ENCODE data around the gene NTM.
"Not testable (repeated sequence)": the region's sequence is repeated elsewhere in the genome, so short reads cannot be mapped to it uniquely, and the experiment has no call there.

The NTM gene

DNA sequence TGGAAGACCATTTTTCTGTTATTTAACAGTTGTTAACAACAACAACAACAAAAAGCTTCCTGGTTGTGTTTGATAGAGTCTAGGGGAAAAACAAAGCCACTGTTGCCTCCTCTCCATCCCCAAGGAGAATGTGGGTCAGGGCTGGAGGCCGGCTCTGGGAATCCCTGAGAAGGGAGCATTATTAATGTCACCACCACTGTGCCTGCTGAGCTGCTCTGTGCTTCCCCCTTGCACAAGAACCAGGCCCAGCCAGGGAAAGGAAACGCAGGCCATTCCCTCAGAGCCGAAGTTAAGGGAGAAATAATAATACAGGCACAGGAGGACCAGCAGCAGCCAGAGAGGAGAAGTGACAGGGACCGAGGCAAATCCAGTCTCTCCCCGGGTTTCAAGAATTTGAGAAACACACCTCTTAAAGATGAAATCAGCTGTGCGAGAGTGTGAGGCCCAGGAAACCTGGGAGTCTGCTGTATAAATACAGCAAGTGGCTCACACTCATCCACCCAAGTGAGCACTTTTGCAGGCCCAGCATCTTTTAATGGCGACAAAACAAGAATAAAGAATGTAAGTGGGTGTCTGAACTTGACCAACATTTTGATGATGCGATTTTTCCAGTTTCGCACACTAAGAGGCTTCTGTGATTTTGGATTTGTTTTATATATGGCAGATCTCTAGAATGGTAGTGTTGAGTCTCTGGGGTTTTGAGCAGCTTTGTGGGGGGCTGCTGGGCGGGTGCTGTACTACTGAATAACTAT lies 539.2 kb downstream of the NTM start:
- DNase-seq: no peak

DNA sequence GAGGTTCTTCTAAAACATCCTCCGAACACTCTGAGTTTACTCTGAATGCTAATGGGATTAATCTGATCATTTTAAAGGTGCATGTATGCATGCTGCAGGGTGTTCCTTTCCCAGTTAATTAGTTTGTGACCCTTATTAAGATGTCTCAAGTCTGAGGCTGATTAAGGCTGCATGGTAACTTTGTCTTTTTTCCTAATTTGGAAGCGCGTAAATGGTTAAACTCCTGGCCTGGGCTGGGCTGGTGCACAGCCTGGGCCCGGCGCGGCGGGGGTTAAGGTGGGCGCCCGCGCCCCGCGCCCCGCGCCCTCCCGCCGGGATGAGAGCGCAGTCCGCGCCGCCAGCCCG lies 539.7 kb downstream of the NTM start:
- no peak for DNase-seq

DNA sequence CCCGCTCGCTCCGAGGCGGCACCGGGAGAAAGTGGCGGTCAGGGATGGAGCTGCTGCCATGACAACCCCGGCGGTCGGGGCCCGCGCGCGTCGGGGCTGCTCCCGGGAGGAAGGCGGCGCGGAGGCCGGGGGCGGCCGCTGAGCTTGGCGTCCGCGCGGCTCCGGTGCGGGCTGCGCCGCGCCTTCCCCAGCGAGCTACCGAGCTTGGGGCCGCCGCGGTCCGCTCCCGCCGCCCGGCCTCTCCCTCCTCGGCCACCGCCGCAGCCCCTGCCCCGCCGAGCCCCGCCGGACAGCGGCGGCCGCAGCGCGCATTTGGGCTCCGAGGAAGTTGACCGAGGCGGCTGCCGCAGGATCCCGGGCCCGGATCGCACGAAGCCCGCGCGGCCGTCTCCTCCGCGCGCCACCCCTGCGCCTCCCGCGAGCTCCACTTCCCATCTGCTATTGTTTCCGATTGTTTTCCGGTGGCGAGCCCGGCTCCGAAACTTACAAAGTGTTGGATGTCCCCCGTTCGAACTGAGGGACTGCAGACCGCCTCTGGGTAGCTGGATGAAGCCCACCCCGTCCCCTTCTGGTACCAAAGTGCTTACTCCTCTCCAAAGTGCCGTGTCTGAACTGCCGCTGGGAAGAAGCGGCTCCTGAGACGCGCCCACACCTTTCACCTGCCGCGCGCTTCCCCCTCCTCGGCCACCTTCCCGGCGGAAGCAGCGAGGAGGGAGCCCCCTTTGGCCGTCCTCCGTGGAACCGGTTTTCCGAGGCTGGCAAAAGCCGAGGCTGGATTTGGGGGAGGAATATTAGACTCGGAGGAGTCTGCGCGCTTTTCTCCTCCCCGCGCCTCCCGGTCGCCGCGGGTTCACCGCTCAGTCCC lies 540.3 kb downstream of the NTM start:
- no peak for DNase-seq

DNA sequence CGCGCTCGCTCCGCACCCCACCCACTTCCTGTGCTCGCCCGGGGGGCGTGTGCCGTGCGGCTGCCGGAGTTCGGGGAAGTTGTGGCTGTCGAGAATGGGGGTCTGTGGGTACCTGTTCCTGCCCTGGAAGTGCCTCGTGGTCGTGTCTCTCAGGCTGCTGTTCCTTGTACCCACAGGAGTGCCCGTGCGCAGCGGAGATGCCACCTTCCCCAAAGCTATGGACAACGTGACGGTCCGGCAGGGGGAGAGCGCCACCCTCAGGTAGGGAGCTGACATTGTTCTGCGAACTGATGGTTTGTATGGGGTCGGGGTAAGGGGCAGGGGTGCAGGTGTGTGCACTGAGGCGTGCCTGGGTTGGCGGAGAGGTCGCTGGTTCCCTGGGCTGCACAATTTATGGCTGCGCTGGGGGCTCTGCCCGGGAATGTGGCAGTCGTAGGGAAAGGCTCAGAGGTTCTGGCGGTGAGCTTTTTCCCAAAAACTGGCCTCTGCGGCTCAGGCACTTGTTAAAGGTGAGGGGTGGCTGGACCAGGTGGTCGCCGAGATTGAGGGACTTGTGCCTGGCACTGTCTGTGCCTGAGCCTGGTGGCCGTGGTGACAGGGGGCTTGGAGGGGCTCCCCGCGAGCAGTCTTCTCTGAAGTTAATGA lies 541.1 kb downstream of the NTM start:
- DNase-seq: not testable (repeated sequence)

DNA sequence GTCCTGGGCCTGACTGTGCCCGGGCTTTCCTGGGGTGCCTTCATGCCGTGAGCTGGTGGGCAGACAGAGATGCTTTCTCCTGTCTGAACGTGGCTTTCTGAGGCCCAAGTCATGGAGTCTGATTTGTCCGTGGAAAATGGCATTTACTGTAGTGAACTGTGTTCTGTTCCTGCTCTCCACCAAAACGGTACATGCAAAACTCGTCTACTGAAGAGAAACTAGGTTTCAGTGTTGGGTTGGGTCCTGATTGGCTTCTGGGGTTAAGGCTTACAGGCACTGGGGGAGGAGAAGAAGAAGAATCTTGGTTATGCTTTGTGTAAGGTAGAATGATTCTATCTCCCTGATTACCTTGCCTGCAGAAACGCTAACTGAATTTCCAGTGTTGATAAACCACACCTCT lies 541.7 kb downstream of the NTM start:
- no peak for DNase-seq

DNA sequence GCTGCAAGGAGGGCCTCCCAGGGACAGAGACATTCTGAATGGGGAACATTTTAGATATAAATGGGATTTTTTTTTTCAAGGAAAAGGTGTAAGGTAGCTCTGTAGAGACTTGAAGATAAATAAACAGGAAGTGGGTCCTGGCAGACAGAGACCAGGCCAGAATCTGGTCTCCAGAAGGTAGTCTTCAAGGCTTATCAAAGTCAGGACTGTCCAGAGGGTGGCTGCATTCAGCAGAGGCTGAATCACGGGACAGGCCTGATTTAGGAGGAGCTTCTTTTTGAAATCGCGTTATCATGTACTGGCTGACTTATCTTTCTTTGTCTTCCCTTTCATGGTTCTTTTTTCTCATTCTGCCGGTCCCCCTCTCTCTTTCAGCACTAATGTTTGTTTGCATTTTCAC lies 542.9 kb downstream of the NTM start:
- no peak for DNase-seq

DNA sequence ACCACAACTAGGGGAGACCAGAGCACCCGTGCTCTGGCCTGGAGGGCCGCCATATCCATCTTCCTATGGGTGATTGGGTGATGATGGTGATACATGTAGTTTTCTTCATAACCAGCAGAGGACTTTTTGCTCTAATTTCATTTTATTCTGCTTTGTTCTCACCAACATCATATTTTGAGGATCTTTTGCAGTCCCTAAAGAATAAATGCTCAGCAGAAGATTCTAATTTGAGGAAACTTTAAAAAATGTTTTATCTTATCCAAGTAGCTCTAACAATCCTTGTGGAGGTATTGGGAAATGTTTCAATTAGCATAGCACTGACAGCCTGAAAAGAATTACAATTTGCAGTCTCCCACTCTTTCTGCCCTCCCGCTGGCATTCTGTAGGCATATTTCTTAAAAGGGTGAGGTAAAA lies 544.0 kb downstream of the NTM start:
- no peak for DNase-seq

DNA sequence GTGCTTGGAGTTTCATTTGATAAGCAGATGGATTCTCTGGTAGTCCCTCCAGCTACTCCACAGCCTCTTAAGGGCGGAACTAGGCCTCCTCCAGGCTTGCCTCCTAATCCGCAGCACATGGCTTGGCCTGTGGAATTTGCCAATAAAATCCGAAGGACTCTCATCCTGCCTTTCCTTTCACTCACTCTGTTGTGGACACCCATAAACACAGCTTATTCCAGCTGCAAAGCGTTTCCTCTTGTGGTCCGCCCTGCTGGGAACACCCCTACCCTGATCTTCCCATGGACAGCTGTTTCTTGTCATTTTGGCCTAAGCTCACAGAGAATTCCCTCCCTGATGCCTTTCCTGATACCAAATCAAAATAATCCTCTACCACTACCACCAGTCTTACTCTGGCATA lies 546.2 kb downstream of the NTM start:
- DNase-seq: no peak

DNA sequence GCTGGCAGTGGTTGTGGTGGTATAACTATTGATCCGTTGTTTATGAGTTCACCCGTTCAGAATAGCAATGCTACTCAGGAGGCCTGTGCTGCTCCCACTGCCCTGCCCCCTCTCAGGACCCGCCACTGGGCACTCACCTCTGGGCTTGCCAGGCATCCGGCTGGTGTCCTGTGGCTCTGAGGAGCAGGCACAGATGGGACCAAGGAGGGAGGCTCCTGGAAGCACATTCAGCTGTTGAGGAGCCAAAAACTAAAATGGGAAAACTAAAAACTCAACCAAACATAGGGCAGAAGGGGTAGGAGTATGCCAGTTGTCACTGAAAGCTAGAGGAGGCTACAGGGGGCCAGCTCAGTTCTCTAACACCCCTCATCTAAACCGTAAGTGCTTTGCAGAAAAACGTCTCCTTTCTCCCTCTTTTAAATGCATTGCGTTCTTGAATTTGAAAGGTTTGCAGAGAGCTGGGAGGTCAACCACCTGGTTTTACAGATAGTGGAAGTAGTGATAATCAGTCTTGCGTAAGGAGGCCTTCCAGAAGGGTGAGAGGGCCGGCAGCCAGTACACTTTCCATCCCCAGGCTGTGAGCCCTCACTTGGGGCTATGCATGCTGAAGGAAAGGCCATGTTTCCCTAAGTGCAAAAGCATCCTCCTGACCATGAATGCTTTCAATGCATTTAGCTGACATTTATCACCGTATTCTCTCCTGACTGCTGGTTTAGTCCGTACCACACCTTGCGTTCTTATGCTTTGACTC lies 547.4 kb downstream of the NTM start:
- no peak for DNase-seq

DNA sequence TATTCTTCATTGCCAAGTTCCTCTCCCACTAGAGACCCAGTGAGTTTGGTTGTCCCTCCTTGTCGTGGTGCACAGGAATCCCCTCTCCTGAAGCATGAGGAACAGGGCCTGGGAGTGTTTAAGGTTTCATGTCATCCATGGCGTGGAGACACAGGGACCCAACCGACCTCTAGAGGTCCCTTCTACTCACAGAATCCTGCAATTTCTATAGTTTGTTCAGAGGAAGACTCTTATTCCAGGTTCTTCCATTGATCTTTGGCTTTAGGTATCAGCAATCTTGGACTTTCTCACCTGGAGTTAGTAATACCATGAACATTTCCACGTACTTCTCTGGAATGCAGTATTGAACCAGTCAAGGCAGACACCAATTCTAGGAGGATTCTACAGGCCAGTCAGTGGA lies 548.2 kb downstream of the NTM start:
- no peak for DNase-seq

DNA sequence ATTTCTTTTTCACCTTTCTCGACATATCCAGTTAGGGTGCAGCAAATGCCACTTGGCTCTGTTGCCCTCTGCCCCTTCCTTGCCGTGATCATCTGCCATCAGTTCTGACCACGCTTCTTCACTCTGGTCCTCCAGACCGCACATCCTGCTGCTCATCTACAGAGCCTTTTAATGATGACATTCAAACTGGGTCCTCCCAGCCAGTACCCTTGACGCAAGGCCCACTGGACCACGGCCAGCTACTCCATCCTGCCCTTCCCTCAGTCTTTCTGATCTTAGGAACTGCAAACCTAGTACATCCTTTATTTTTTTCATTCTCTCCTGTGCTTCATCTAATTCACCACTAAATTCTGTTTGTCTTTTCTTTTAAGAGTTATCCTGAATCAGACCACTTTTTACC lies 551.8 kb downstream of the NTM start:
- DNase-seq: no peak

DNA sequence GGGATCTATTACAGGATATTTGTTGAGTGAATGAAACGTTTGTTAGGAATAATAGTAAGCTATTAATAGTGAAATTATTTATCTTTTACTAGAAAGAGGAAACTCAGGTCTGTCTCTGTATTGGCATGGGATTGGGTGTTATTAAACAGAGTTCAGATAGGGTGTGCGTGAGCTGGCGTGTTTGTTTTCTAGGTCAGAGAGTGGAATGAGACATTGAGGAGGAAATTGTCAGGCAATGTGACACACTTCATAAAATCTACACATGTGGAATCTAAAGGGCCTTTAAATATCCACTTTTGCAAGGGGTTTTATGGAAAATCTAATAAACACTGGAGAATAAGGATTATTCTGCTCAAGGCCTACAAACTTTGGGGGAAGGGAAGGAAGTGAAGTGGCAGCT lies 552.9 kb downstream of the NTM start:
- no peak for DNase-seq

DNA sequence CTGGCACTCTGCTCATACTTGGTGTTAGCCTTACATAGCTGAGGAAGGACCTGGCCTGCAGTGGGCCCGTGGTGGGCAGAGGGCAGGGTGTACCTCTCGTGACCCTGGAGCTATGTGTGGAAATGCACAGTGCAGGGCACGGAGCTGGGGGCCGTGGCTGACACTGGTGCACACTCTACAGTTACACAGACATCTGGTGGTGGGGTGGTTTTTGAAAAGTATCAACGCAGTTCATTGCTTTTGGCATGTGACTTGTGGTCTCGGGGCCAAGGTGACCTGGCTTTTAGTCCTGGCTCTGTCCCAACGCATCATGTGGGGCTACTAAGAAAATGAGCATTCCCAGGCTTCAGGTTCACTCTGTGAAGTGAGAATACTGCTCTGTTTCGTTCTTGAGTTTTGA lies 553.6 kb downstream of the NTM start:
- no peak for DNase-seq

DNA sequence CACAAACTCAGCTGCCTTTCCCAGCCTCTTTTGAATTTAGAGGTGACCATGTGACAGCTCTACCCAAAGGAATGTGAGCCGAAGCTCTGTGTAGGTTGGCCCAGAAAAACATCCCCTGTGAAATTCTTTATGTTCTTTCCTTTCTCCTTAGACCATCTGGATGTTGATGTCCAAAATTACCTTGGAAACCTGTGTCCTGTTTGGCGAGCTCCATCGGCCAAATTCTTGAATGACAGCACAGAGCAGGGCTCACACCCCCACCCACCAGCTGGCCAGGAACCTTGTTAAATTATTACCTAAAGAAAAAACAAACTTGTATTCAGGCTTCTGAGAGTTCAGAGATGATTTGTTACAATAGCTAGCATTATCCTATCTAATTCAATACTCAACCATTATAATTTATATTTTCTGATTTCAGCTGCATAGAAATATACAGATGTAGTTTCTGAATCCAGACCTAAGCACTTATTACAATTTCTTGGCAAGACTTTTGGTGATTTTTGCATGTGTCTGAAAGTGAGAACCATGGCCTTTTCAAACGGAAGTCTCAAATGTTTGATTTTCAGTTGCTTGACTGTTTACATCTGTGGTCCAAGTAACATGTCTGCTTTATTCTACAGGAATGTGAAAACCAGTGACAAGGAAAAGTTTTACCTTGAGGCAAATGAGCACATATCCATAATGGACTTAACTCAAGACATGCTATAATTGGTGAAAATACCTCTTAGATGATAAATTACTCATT lies 554.2 kb downstream of the NTM start:
- no peak for DNase-seq

DNA sequence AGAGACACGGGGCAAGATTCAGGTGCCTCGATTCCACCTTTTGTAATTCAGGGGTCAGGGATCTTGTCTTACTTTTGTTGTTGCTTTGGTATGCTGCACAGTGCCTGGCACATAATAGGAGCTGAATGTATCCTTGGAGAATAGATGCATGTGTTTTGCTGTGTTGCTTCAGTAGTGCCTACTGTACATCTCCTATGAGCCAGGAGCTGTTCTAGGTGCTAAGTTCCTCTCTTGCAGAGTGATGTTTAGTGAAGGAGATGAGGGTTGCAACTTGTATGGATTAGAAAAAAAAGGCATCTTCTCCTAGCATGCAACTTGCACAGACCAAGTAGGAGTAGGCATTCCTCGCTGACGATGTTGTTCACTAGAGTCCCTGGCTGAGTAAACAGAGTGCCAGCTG lies 555.4 kb downstream of the NTM start:
- no peak for DNase-seq

DNA sequence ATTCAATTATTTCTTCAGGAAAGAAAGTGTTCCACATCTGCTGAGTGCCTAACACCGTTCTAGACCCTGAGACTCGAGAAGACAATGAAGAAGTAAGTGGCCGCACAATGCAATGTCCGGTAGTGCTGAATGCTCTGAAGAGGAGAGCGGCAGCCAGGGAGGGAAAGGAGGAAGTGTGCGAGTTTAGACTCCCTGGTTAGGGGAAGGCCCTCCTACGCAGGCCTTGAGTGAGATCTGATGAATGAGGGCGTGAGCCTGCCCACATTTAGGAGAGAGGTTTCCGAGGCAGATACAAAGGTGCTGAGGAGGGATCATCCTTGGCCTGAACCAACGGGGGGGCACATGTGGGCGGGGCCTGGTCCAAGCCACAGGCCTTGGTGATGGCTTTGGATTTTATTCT lies 558.6 kb downstream of the NTM start:
- no peak for DNase-seq

DNA sequence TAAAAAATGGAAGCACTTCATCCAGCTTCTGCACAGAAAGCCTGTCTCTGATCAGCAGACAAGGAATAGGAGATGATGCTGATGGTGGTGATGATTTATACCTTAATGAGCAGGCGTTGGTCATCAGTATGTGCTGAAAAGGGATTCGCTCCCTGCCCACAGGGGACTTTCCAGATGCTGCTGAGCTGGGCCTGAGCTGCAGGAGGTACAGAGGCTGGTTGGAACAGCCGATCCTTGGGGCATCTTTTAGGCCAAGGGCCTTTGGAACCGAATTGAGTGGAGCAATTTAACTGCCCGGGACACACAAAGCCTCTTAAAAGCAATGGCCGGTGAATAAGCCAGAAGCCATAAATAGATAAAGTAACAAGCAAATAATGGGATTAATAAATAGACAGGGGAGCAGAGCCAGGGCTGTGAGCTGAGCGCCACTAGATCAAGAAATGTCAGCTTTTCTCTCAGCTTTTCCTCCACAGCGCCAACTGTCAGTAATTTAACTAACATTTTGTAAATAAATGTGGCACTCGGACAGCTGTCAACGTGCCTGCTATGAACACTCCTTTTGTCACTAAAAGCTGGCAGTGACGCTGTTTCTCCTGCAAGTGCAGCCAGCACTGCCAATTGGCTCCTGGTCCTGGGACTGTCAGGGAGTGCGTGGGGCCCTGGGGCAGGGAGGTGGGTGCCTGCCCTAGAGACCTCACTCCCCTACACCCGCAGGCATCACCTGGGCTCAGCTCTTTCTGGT lies 562.3 kb downstream of the NTM start:
- no peak for DNase-seq

DNA sequence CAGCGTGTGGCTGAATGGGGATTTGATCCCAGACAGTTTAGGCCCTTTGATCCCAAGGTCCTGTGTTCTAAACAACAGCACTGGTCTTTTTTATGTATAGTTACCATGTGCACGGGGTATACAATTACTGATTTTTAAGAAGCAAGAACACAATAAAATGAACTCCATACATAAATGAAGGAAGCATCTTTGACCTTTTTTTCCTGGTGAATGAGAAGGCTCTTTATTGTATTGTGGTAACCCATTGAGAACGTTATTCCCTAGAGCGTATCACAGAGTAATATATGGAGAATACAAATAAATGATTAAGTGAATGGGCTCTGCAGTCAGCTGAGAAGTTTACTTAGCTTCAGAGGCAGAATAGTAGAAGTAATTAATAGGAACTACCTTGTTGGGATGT lies 563.6 kb downstream of the NTM start:
- DNase-seq: no peak

DNA sequence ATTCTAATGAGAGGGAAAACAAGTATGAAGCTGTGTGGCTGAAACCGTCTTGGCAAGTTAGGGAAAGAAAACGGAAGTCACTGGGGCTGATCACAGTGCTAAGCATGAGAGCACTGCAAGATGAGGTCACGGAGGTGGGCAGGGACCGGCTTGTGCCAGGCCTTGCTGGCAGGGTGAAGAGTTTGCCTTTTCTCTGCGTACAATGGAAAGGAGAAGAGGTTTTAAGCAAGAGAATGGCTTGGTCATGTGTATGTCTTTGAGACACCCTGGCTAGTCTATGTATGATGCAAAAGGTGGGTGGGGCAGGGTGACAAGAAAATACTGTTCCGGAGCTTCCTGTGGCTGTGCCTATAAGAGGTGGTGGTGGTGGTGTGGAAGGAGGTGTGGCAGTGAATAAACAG lies 567.9 kb downstream of the NTM start:
- no peak for DNase-seq

DNA sequence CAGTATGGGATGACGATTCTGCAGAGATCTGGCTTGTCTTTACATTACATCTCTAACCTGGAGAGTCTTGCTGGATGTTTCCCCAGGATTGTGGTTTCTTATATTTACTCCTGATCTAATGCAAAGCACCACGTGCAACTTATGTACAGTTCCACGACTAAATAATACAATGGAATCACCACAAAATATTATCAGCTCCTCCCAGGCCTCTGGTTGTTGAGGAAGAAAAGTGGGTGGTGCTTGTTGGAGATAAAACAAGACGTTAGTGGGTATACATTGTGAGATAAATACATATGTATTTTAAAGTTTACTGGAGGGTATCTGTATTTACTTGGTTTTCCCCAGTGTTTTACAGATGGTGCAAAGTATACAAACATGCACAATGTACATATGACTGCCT lies 569.7 kb downstream of the NTM start:
- DNase-seq: no peak

DNA sequence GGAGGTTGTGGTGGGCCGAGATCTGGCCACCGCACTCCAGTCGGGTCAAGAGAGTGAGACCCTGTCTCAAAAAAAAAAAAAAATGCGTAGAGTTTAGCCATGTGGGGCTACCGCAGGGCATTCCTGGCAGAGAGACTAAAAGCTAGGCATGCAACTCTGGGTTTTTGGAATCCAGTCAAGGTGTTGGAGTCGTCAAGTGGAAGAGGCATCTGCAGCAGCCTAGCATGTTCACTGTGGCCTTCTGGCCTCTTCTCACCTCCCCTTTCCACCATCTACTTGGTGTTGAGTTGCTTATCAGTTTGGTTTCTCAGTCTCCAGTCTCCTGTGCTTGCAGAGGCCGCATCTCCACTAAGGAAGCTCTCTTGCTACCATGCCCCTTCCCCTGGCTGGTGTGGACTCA lies 572.5 kb downstream of the NTM start:
- no peak for DNase-seq

DNA sequence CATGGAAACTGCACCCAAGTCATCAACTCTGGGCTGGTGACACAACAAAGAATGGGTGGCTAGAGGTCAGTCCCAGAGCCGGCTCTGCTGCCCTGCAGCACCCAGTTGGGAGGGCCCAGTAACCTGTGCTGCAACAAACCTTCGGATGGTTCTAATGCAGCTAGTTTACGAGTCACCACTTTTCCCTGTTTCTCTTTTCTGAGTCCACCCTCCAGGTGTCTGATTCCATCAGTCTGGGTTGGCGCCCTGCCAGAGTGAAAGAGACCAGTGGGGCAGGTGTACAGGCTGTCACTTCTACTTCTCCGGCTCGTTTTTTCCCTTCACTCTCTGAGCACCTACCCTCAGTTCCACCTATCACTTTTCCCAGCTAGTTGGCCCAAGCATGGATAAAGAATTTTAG lies 572.9 kb downstream of the NTM start:
- no peak for DNase-seq

Data from KG1 (cell line).